Measurements from ENCODE around the gene YAP1.

- no peak for TF ChIP-seq EP300 (conservative IDR thresholded peaks at IDR 0.05; ENCODE audit: poor library complexity, severe bottlenecking)
- no peak for TF ChIP-seq CTCF (IDR thresholded peaks at IDR 0.05; ENCODE audit: poor library complexity, severe bottlenecking)
- TF ChIP-seq POLR2AphosphoS5 (IDR thresholded peaks at IDR 0.05): no peak
- no peak for TF ChIP-seq TAF1 (IDR thresholded peaks at IDR 0.05; ENCODE audit: low read depth)
Observed at GRCh38 chr11:102238391-102238821, 128.2 kb downstream of the YAP1 start.
